Osteoblast (primary cell): ENCODE results near the gene SPAG16. TPM values are rescaled to one million over a fixed set of nuclear protein-coding genes. Genes with fewer than 3 reads are reported as not detected.

Experiments used
- DNase-seq: peaks from one replicate; pipeline ENCODE4 v3.0.0; 2011; ENCODE audit warnings: low spot score, mixed read lengths; ENCODE audit not compliant: insufficient read length; ENCODE audit errors: missing footprints
- H2AFZ ChIP-seq: 2 replicates; pipeline ENCODE4 v1.6.0; 2011; ENCODE audit warnings: mild to moderate bottlenecking, low read length
- H3K27ac ChIP-seq: 2 replicates; pipeline ENCODE4 v1.5.1; 2011; ENCODE audit warnings: mild to moderate bottlenecking, low read depth, low read length, moderate library complexity
- H3K27me3 ChIP-seq: 2 replicates; pipeline ENCODE4 v1.6.0; 2012; ENCODE audit warnings: mild to moderate bottlenecking, control low read depth, inconsistent platforms, low read length, moderate library complexity; ENCODE audit not compliant: insufficient read depth
- H3K36me3 ChIP-seq: 2 replicates; pipeline ENCODE4 v1.5.1; 2011; ENCODE audit warnings: mild to moderate bottlenecking, low read length, control low read depth, moderate library complexity; ENCODE audit not compliant: insufficient read depth
- H3K4me1 ChIP-seq: 2 replicates; pipeline ENCODE4 v1.5.1; 2011; ENCODE audit warnings: mild to moderate bottlenecking, low read length, control low read depth, moderate library complexity; ENCODE audit not compliant: insufficient read depth
- H3K4me2 ChIP-seq: 2 replicates; pipeline ENCODE4 v1.6.0; 2011; ENCODE audit warnings: mild to moderate bottlenecking, low read length; ENCODE audit not compliant: insufficient read depth
- H3K4me3 ChIP-seq: fragments of 200-600 bp; sonication (generic); 3 replicates; pipeline ENCODE4 v1.5.1; 2012; ENCODE audit warnings: mild to moderate bottlenecking, low read length, inconsistent platforms; ENCODE audit not compliant: insufficient read depth
- H3K79me2 ChIP-seq: 2 replicates; pipeline ENCODE4 v1.6.0; 2012; ENCODE audit warnings: mild to moderate bottlenecking, low read length, control low read depth, inconsistent platforms; ENCODE audit not compliant: insufficient read depth
- H3K9me3 ChIP-seq: 2 replicates; pipeline ENCODE4 v1.5.1; 2011; ENCODE audit warnings: low read depth, low read length, control low read depth
- H4K20me1 ChIP-seq: 2 replicates; pipeline ENCODE4 v1.6.0; 2012; ENCODE audit warnings: mild to moderate bottlenecking, low read length, control low read depth; ENCODE audit not compliant: insufficient read depth
- CTCF ChIP-seq: IDR thresholded peaks from 2 replicates; pipeline ENCODE4 v1.5.1; 2011; ENCODE audit warnings: mild to moderate bottlenecking, low read depth, low read length, moderate library complexity; ENCODE audit errors: extremely low read depth
- total RNA-seq: library from RNA; depleted of rRNA; stranded (reverse); fragments of >200 nt; gene quantifications from 2 replicates; pipeline ENCODE4 v1.2.3, GENCODE V29; 2012

SPAG16 gene
- total RNA-seq, 1 donor: 47.8 TPM

DNA sequence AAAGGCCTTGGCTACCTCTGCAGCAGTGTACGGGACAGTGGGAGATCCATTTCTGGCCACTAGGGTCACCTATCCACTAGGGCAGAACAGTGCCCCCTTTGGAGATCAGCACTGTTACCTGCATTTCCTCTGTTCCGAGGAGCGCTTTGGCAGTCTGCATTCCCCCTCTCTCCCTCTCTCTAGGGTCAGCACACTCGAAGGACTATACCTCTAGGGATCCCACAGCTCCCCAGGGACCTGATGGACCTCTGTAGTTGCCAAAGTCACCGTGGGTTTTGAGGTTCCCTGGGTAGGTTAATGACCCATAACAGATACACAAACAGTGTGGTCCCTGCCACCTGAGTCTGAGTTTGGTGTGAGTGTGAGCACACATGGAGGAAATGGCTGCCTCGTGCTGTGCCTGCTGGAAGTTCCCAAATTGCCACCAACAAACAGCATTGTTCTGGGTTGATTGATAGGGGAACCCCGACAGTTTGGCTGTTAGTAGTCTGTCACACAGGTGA is 1026.8 kb downstream of the SPAG16 start:
- no peak overlapping the region for H3K4me2 ChIP-seq
- peaks cover 3% of the 10 kb centered on the region for H3K4me1 ChIP-seq
- peak; percentile 7 for TF ChIP-seq CTCF
- DNase-seq: no peak
- no peak overlapping the region for H3K4me3 ChIP-seq
- H4K20me1 ChIP-seq: no peaks in the 10 kb centered on the region
- H2AFZ ChIP-seq: no peak overlapping the region
- no peaks in the 10 kb centered on the region for H3K36me3 ChIP-seq
- no peaks in the 10 kb centered on the region for H3K27me3 ChIP-seq
- H3K9me3 ChIP-seq: no peaks in the 10 kb centered on the region
- H3K79me2 ChIP-seq: no peaks in the 10 kb centered on the region
- no peak overlapping the region for H3K27ac ChIP-seq

DNA sequence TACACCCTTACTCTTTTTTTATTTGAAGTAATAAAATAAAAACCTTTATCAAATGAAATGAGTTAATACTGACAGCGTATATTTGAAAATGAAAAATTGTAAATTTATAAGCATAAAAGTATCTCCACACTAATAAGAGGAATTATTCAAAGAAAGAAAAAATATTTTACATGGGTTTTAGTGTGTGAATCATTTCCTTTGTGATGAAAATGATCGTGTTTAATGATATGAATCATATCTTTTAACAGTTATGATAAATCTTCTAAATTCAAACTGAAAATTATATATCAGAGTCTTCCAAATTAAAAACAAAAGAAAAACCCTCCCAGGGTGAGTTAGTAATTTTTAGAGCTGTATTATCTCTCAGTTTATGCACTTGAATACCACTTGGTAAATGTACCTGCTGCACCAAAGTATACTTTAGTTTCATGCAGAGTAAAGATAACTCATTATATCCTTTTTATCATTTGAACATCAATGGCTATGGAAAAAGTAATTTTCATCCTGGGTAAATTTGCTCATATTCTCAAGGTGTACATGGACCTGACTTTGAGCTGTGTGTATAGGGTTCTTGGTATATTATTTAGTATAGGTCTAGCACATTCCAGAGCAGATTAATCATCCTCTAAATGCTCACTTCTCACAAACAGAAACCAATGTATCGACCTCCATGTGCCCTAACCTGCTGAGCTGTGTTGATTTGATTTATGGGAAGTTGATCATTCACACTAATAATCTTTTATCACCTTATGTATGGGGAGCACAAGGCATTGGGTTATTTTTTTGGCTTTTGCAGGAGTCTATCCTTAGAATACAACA is 1027.9 kb downstream of the SPAG16 start:
- Histone ChIP-seq H3K36me3 (no peaks in the 10 kb centered on the region), H3K27ac (no peak overlapping the region), H3K4me2 (peak overlapping the region; percentile 16), H3K27me3 (no peaks in the 10 kb centered on the region), H3K79me2 (no peaks in the 10 kb centered on the region), H4K20me1 (no peaks in the 10 kb centered on the region), H2AFZ (no peak overlapping the region), H3K9me3 (no peaks in the 10 kb centered on the region), H3K4me1 (peaks cover 3% of the 10 kb centered on the region), H3K4me3 (no peak overlapping the region)
- TF ChIP-seq CTCF: no peak
- DNase-seq: no peak

DNA sequence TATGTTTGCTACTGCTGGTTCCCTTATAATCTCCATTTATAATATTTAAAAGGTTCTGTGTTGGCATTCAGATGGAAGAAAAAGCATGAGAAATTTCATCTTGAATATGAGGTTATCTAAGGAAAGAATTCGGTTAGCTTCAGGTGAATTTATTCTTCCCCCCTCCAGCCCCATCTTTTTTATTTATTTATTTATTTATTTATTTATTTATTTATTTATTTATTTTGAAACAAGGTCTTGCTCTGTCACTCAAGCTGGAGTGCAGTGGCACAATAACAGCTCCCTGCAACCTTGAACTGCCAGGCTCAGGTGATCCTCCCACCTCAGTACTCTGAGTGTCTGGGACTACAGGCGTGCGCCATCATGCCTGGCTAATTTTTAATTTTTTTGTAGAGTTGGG is 1031.1 kb downstream of the SPAG16 start:
- Histone ChIP-seq H3K4me2 (no peak overlapping the region), H4K20me1 (no peaks in the 10 kb centered on the region), H3K4me1 (peaks cover 3% of the 10 kb centered on the region), H3K27me3 (no peaks in the 10 kb centered on the region), H3K9me3 (no peaks in the 10 kb centered on the region), H3K4me3 (no peak overlapping the region), H2AFZ (no peak overlapping the region), H3K27ac (no peak overlapping the region), H3K79me2 (no peaks in the 10 kb centered on the region), H3K36me3 (no peaks in the 10 kb centered on the region)
- DNase-seq: no peak
- TF ChIP-seq CTCF: no peak

GRCh38 chr2:214320211-214320610 is 1035.9 kb downstream of the SPAG16 start:
- no peak for DNase-seq
- H3K27ac ChIP-seq: no peak overlapping the region

More at GRCh38 chr2:214320211-214320610, 1035.9 kb downstream of the SPAG16 start:
- Histone ChIP-seq H3K9me3 (no peaks in the 10 kb centered on the region), H3K4me1 (no peaks in the 10 kb centered on the region), H4K20me1 (no peaks in the 10 kb centered on the region), H3K4me3 (no peak overlapping the region), H3K27me3 (no peaks in the 10 kb centered on the region), H3K36me3 (no peaks in the 10 kb centered on the region), H3K4me2 (no peak overlapping the region), H2AFZ (no peak overlapping the region), H3K79me2 (no peaks in the 10 kb centered on the region)
- no peak for TF ChIP-seq CTCF
